Glutamatergic neuron (in vitro differentiated cells): ENCODE results near the gene ARL9. TPM values are rescaled to one million over a fixed set of nuclear protein-coding genes. Genes with fewer than 3 reads are reported as not detected.

Experiments
- DNase-seq: peaks from one replicate; pipeline ENCODE4 v3.0.0; 2022
- H3K27ac Mint-ChIP-seq: one replicate; pipeline ENCODE4 v1.8.0; 2020; ENCODE audit warnings: mild to moderate bottlenecking, mixed read lengths, inconsistent platforms; ENCODE audit not compliant: unreplicated experiment
- H3K27me3 Mint-ChIP-seq: one replicate; pipeline ENCODE4 v1.8.0; 2020; ENCODE audit warnings: mild to moderate bottlenecking, moderate library complexity, mixed read lengths, inconsistent platforms; ENCODE audit not compliant: unreplicated experiment
- H3K36me3 Mint-ChIP-seq: one replicate; pipeline ENCODE4 v1.8.0; 2020; ENCODE audit warnings: mild to moderate bottlenecking, mixed read lengths, inconsistent platforms; ENCODE audit not compliant: unreplicated experiment
- H3K4me1 Mint-ChIP-seq: one replicate; pipeline ENCODE4 v1.8.0; 2020; ENCODE audit warnings: mild to moderate bottlenecking, low read depth, mixed read lengths, inconsistent platforms; ENCODE audit not compliant: unreplicated experiment
- H3K4me3 Mint-ChIP-seq: one replicate; pipeline ENCODE4 v1.8.0; 2020; ENCODE audit warnings: mild to moderate bottlenecking, mixed read lengths, inconsistent platforms; ENCODE audit not compliant: unreplicated experiment
- H3K9me3 Mint-ChIP-seq: one replicate; pipeline ENCODE4 v1.8.0; 2020; ENCODE audit warnings: mild to moderate bottlenecking, moderate library complexity, mixed read lengths, inconsistent platforms; ENCODE audit not compliant: unreplicated experiment
- total RNA-seq: library from RNA; stranded (reverse); fragmentation: NEBNext Ultra II Directional; extraction: Animal tissue kit (Norgen Biotek cat#: 25700); gene quantifications from one replicate; pipeline ENCODE4 v1.2.1, GENCODE V29; 2021; ENCODE audit not compliant: unreplicated experiment
- TF ChIP-seq, protein P1 (sequence below): fragments of 200-600 bp; sonication (generic); IDR thresholded peaks from one replicate; pipeline ENCODE4 v1.5.0; 2021; ENCODE audit not compliant: partially characterized antibody, unreplicated experiment

ARL9 gene
- total RNA-seq, 1 donor from 2014 or later, result 0.83 TPM

- H3K4me1 Mint-ChIP-seq, result no peaks in the 10 kb centered on the region
- no peaks in the 10 kb centered on the region for H3K9me3 Mint-ChIP-seq
- no peak for DNase-seq
- no peaks in the 10 kb centered on the region for H3K36me3 Mint-ChIP-seq
- peaks cover 3% of the 10 kb centered on the region for H3K27me3 Mint-ChIP-seq
- H3K27ac Mint-ChIP-seq, result no peak overlapping the region
- TF ChIP-seq, protein P1, sequence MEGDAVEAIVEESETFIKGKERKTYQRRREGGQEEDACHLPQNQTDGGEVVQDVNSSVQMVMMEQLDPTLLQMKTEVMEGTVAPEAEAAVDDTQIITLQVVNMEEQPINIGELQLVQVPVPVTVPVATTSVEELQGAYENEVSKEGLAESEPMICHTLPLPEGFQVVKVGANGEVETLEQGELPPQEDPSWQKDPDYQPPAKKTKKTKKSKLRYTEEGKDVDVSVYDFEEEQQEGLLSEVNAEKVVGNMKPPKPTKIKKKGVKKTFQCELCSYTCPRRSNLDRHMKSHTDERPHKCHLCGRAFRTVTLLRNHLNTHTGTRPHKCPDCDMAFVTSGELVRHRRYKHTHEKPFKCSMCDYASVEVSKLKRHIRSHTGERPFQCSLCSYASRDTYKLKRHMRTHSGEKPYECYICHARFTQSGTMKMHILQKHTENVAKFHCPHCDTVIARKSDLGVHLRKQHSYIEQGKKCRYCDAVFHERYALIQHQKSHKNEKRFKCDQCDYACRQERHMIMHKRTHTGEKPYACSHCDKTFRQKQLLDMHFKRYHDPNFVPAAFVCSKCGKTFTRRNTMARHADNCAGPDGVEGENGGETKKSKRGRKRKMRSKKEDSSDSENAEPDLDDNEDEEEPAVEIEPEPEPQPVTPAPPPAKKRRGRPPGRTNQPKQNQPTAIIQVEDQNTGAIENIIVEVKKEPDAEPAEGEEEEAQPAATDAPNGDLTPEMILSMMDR, result no peak
- H3K4me3 Mint-ChIP-seq, result no peak overlapping the region
These were observed 64.5 kb downstream of the ARL9 start for GRCh38 chr4:56570041-56570440.

Other genes with a start within 250 kb of the ARL9 start
- 12.1 TPM for gene AASDH, start 118.3 kb upstream of the ARL9 start, total RNA-seq
- gene PPAT, start 70.2 kb upstream of the ARL9 start, total RNA-seq, result 15.9 TPM
- gene PAICS, start 69.5 kb upstream of the ARL9 start, total RNA-seq, result 53.4 TPM
- 102 TPM for gene SRP72, start 38.2 kb upstream of the ARL9 start, total RNA-seq
- gene HOPX, start 175.5 kb downstream of the ARL9 start, total RNA-seq, result 0.54 TPM